K562 (cell line): ENCODE data around the gene HDHD3. TPM values are rescaled to one million over a fixed set of nuclear protein-coding genes. Genes with fewer than 3 reads are reported as not detected.

Experiments used
- ATAC-seq: fragments of 200-7000 bp; cut with Tn5 transposase; 3 replicates; pipeline ENCODE4 v1.9.1; 2020; ENCODE audit warnings: moderate library complexity
- BruUV-seq: library from RNA; stranded (reverse); fragments of 400-500 nt; replicated peaks from 2 replicates; lab custom pipeline; 2021; lab: Mats Ljungman, UMichigan
- CTCF ChIA-PET: fragments of 300-600 bp; formaldehyde crosslinking; extraction: SDS; loops from one replicate; lab custom pipeline; 2021; ENCODE audit warnings: low intra/inter-chr PET ratio; lab: Yijun Ruan, JAX
- POLR2A ChIA-PET: fragments of 300-600, 350-650 bp; sonication (Branson Sonifier 250); formaldehyde crosslinking; extraction: SDS; loops from one replicate; lab custom pipeline; 2021; ENCODE audit warnings: antibody characterized with exemption, inconsistent platforms; lab: Yijun Ruan, JAX
- DNase-seq, 4 experiments: peaks; one replicate each; pipeline versions ENCODE4 v3.0.0 to v3.0.0-alpha.2; 2011 to 2018; ENCODE audit warnings: low spot score in 3 of 4, mixed read lengths in 3 of 4; ENCODE audit errors: extremely low read depth in 1 of 4
- FAIRE-seq: peaks from 2 replicates; lab custom pipeline; 2011; peaks lifted over from hg19 to GRCh38; lab: Jason Lieb, UNC
- H2AFZ ChIP-seq: 2 replicates; pipeline ENCODE4 v1.6.0; 2011; ENCODE audit warnings: low read depth, low read length, control low read depth, inconsistent platforms
- H3K27ac ChIP-seq: fragments of 200-600 bp; 3 replicates; pipeline ENCODE4 v1.8.0; 2011; ENCODE audit warnings: low read depth, mild to moderate bottlenecking, control low read depth, inconsistent platforms, low read length, moderate library complexity, mixed read lengths; ENCODE audit errors: extremely low read depth
- H3K27me3 ChIP-seq, 2 experiments: fragments of 300-600 bp in 1 of 2; 2 replicates in 1 of 2; 3 replicates in 1 of 2; pipeline versions ENCODE4 v1.6.0 to v1.8.0; 2011; ENCODE audit warnings: inconsistent platforms in 2 of 2, low read length in 2 of 2, mild to moderate bottlenecking in 1 of 2, mixed read lengths in 1 of 2, moderate library complexity in 1 of 2; ENCODE audit not compliant: control insufficient read depth in 2 of 2, insufficient read depth in 2 of 2
- H3K36me3 ChIP-seq: fragments of 300-600 bp; 3 replicates; pipeline ENCODE4 v1.8.0; 2011; ENCODE audit warnings: mild to moderate bottlenecking, low read length, inconsistent platforms; ENCODE audit not compliant: control insufficient read depth, insufficient read depth
- H3K4me1 ChIP-seq, 2 experiments: fragments of 200-600 bp in 1 of 2; replicated peaks in 1 of 2; 2 replicates in 1 of 2; 3 replicates in 1 of 2; pipeline versions ENCODE4 v1.5.1 to v1.8.0; 2011; ENCODE audit warnings: inconsistent platforms in 2 of 2, low read length in 2 of 2, mild to moderate bottlenecking in 1 of 2, mixed read lengths in 1 of 2, moderate library complexity in 1 of 2; ENCODE audit not compliant: control insufficient read depth in 2 of 2, insufficient read depth in 2 of 2
- H3K4me2 ChIP-seq: 2 replicates; pipeline ENCODE4 v1.6.1; 2011; ENCODE audit warnings: low read length, control low read depth, inconsistent platforms, mixed read lengths; ENCODE audit not compliant: insufficient read depth
- H3K4me3 ChIP-seq: fragments of 200-600 bp; sonication (generic), shearing (Covaris generic); 2 replicates; pipeline ENCODE4 v1.5.1; 2016; ENCODE audit warnings: control low read depth, inconsistent platforms
- H3K79me2 ChIP-seq: fragments of 200-600 bp; 3 replicates; pipeline ENCODE4 v1.8.0; 2011; ENCODE audit warnings: low read length, inconsistent platforms; ENCODE audit not compliant: control insufficient read depth, insufficient read depth
- H3K9ac ChIP-seq, 2 experiments: 2 replicates each; pipeline versions ENCODE4 v1.6.0 to v1.6.1; 2011; ENCODE audit warnings: low read depth in 2 of 2, low read length in 2 of 2, control low read depth in 1 of 2, inconsistent platforms in 1 of 2, mild to moderate bottlenecking in 1 of 2, mixed read lengths in 1 of 2; ENCODE audit not compliant: insufficient read depth in 1 of 2
- H3K9me1 ChIP-seq: one replicate; pipeline ENCODE4 v1.6.0; 2011; ENCODE audit warnings: inconsistent platforms, mild to moderate bottlenecking, low read length, moderate library complexity; ENCODE audit not compliant: control insufficient read depth, insufficient read depth
- H3K9me3 ChIP-seq: replicated peaks from 2 replicates; pipeline ENCODE4 v1.5.1; 2011; ENCODE audit warnings: low read depth, low read length, inconsistent platforms; ENCODE audit not compliant: control insufficient read depth, insufficient read depth
- H4K20me1 ChIP-seq: replicated peaks from 2 replicates; pipeline ENCODE4 v1.6.1; 2011; ENCODE audit warnings: low read length, inconsistent platforms, mixed read lengths; ENCODE audit not compliant: control insufficient read depth, insufficient read depth
- NUFIP1 ChIP-seq: fragments of 450-650 bp; IDR thresholded peaks from 2 replicates; pipeline ENCODE4 v1.6.1; 2018; ENCODE audit not compliant: partially characterized antibody
- WGBS: fragments of 100-300 bp; shearing (Covaris generic); methylation state at CpG from one replicate; pipeline ENCODE4 v1.1.6; 2016; ENCODE audit warnings: low coverage, mixed read lengths; ENCODE audit not compliant: insufficient coverage; ENCODE audit errors: missing lambda C conversion rate; 5-methylcytosine and 5-hydroxymethylcytosine counted together
- in situ Hi-C: fragments of 300-500 bp; cut with MboI; formaldehyde crosslinking; loops from 4 replicates; pipeline ENCODE4 v1.15.0; 2018; ENCODE audit warnings: inconsistent platforms, mixed read lengths
- intact Hi-C: fragments of 100-400 bp; cut with micrococcal nuclease; formaldehyde crosslinking; loops from 2 replicates; pipeline ENCODE4 v1.14.2; 2022
- polyA plus RNA-seq, 8 experiments: library from polyadenylated mRNA; depleted of rRNA in 4 of 8; stranded (reverse) in 5 of 8; unstranded in 3 of 8; fragments of >200 nt; fragmentation: Nextera tagmentation in 2 of 8; fragmentation: Illumina TruSeq in 1 of 8; extraction: Ambion mirVana in 2 of 8; extraction: Trizol in 1 of 8; gene quantifications; 2 replicates each; pipeline versions ENCODE4 v1.2.1 to v1.2.3, GENCODE V29; 2011 to 2014; ENCODE audit warnings: inconsistent platforms in 1 of 8, missing spikeins in 1 of 8
- total RNA-seq, 7 experiments: library from RNA; depleted of rRNA in 6 of 7; stranded (reverse); fragments of >200 nt in 6 of 7; fragmentation: Illumina TruSeq in 2 of 7; extraction: Trizol in 2 of 7; gene quantifications; 2 replicates each; pipeline versions ENCODE4 v1.2.1 to v1.2.3, GENCODE V29; 2011 to 2021; ENCODE audit warnings: low replicate concordance in 1 of 7
- TF ChIP-seq, protein P1 (sequence below): sonication (generic); formaldehyde crosslinking; IDR thresholded peaks from 2 replicates; pipeline ENCODE4 v1.8.0; 2022; ENCODE audit warnings: mild to moderate bottlenecking, missing genetic modification reagents
- TF ChIP-seq, protein P2 (sequence below): fragments of 450-650 bp; IDR thresholded peaks from 2 replicates; pipeline ENCODE4 v1.6.1; 2016; ENCODE audit warnings: borderline replicate concordance

The HDHD3 gene
- total and polyA plus RNA-seq, 9 of the 15 experiments (the other 6 are each of a cell fraction or from before 2014, with no cell fraction given) = 1.1 to 19.1 (median 10.9) TPM

DNA sequence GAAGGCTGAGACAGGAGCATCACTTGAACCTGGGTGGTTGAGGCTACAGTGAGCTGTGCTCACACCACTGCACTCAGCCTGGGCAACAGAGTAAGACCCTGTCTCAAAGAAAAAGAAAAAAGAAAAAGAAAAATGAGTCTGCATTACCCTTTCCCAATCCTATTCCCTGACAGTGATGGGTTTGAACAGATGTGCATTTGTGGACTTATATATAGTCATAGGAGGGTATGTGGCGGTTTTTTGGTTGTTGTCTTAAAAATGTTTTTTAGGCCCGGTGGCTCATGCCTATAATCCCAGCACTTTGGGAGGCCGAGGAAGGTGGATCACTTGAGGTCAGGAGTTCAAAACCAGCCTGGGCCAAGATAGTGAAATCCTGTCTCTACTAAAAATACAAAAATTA is 13.4 kb downstream of the HDHD3 start:
- no peaks in the 10 kb centered on the region for H3K36me3 ChIP-seq
- no peak overlapping the region for H2AFZ ChIP-seq
- H3K27me3 ChIP-seq = no peaks in the 10 kb centered on the region
- no peak overlapping the region for H3K4me3 ChIP-seq
- no peaks in the 10 kb centered on the region for H3K79me2 ChIP-seq
- no peak for ATAC-seq
- WGBS = 13% methylated on average over 3 of the region's 3 CpGs
- 0 out of 2 replicates have a peak, but pooled peaks cover 3% of the 10 kb centered on the region for H4K20me1 ChIP-seq
- no peak overlapping the region for H3K9ac ChIP-seq
- POLR2A ChIA-PET = interaction anchor here (1.2 kb wide), 1 partner anchor 10 kb away, joined by 4 read pairs; no protein-coding TSS in a partner anchor
- no TSS peak for BruUV-seq
- TF ChIP-seq, protein P1, sequence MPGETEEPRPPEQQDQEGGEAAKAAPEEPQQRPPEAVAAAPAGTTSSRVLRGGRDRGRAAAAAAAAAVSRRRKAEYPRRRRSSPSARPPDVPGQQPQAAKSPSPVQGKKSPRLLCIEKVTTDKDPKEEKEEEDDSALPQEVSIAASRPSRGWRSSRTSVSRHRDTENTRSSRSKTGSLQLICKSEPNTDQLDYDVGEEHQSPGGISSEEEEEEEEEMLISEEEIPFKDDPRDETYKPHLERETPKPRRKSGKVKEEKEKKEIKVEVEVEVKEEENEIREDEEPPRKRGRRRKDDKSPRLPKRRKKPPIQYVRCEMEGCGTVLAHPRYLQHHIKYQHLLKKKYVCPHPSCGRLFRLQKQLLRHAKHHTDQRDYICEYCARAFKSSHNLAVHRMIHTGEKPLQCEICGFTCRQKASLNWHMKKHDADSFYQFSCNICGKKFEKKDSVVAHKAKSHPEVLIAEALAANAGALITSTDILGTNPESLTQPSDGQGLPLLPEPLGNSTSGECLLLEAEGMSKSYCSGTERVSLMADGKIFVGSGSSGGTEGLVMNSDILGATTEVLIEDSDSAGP (CRISPR knock-in tag) = no peak
- TF ChIP-seq, protein P2, sequence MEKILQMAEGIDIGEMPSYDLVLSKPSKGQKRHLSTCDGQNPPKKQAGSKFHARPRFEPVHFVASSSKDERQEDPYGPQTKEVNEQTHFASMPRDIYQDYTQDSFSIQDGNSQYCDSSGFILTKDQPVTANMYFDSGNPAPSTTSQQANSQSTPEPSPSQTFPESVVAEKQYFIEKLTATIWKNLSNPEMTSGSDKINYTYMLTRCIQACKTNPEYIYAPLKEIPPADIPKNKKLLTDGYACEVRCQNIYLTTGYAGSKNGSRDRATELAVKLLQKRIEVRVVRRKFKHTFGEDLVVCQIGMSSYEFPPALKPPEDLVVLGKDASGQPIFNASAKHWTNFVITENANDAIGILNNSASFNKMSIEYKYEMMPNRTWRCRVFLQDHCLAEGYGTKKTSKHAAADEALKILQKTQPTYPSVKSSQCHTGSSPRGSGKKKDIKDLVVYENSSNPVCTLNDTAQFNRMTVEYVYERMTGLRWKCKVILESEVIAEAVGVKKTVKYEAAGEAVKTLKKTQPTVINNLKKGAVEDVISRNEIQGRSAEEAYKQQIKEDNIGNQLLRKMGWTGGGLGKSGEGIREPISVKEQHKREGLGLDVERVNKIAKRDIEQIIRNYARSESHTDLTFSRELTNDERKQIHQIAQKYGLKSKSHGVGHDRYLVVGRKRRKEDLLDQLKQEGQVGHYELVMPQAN = no peak
- TF ChIP-seq NUFIP1 = no peak
- no peak overlapping the region for H3K27ac ChIP-seq
- no peak for FAIRE-seq
- intact Hi-C loops (no loop called here), in situ Hi-C loops (no loop called here)
- no peaks in the 10 kb centered on the region for H3K9me1 ChIP-seq
- H3K9me3 ChIP-seq = no peaks in the 10 kb centered on the region
- CTCF ChIA-PET = no interaction called here
- H3K4me2 ChIP-seq = no peak overlapping the region
- peaks cover 22% of the 10 kb centered on the region in 2 experiments for H3K4me1 ChIP-seq
- no peak for DNase-seq
